SU-DHL-6 (cell line): ENCODE measurements around the gene RRP9.
A peak's percentile ranks its signal among the peaks of the same experiment; 100 is the strongest.

ENCODE experiments used
- H2AFZ ChIP-seq: fragments of 200-600 bp; sonication (generic); 2 replicates; pipeline ENCODE4 v1.6.1; 2014; ENCODE audit warnings: low read depth, mild to moderate bottlenecking, moderate library complexity, mixed read lengths, antibody characterized with exemption, low read length; ENCODE audit not compliant: severe bottlenecking
- H3F3A ChIP-seq: fragments of 200-600 bp; shearing (Covaris generic); 2 replicates; pipeline ENCODE4 v1.6.0; 2016; ENCODE audit warnings: antibody characterized with exemption, mild to moderate bottlenecking; ENCODE audit not compliant: insufficient read depth
- H3K27ac ChIP-seq: fragments of 200-600 bp; sonication (generic); 2 replicates; pipeline ENCODE4 v1.5.1; 2016; ENCODE audit warnings: low read depth, mild to moderate bottlenecking, low read length, moderate library complexity, mixed read lengths
- H3K27me3 ChIP-seq: fragments of 200-600 bp; sonication (generic), shearing (Covaris generic); 2 replicates; pipeline ENCODE4 v1.6.0; 2014; ENCODE audit warnings: mild to moderate bottlenecking, low read length
- H3K36me3 ChIP-seq: fragments of 200-600 bp; sonication (generic); 2 replicates; pipeline ENCODE4 v1.6.1; 2014; ENCODE audit warnings: mild to moderate bottlenecking, low read length, mixed read lengths
- H3K4me2 ChIP-seq: fragments of 300-600, 200-600 bp; shearing (Covaris generic), sonication (generic); 2 replicates; pipeline ENCODE4 v1.6.0; 2014; ENCODE audit warnings: low read length, low read depth, mild to moderate bottlenecking; ENCODE audit not compliant: poor library complexity, severe bottlenecking
- H3K4me3 ChIP-seq: fragments of 200-600 bp; sonication (generic); 2 replicates; pipeline ENCODE4 v1.5.1; 2014; ENCODE audit warnings: antibody characterized with exemption, low read length, mild to moderate bottlenecking, mixed read lengths; ENCODE audit not compliant: insufficient read depth, poor library complexity, severe bottlenecking
- H3K79me2 ChIP-seq: fragments of 200-600 bp; sonication (generic); 2 replicates; pipeline ENCODE4 v1.6.1; 2014; ENCODE audit warnings: mild to moderate bottlenecking, low read length, moderate library complexity; ENCODE audit not compliant: insufficient read depth
- H3K9ac ChIP-seq: fragments of 200-600 bp; sonication (generic); 2 replicates; pipeline ENCODE4 v1.7.0; 2014; ENCODE audit warnings: mild to moderate bottlenecking, low read length
- H3K9me2 ChIP-seq: fragments of 200-600 bp; sonication (generic); replicated peaks from 2 replicates; pipeline ENCODE4 v1.6.1; 2014; ENCODE audit warnings: low read length; ENCODE audit not compliant: insufficient read depth
- H3K9me3 ChIP-seq: fragments of 200-600 bp; sonication (generic); 2 replicates; pipeline ENCODE4 v1.6.1; 2014; ENCODE audit warnings: low read length, mixed read lengths; ENCODE audit not compliant: insufficient read depth
- H4K20me1 ChIP-seq: fragments of 200-600 bp; sonication (generic); 2 replicates; pipeline ENCODE4 v1.6.1; 2014; ENCODE audit warnings: low read depth, mild to moderate bottlenecking, antibody characterized with exemption, low read length, moderate library complexity, mixed read lengths
- CTCF ChIP-seq: fragments of 200-600 bp; sonication (generic); IDR thresholded peaks from one replicate; pipeline ENCODE4 v1.5.1; 2017; ENCODE audit warnings: antibody characterized with exemption, mild to moderate bottlenecking, low read length, moderate library complexity; ENCODE audit not compliant: insufficient read depth, poor library complexity, severe bottlenecking
- EZH2phosphoT487 ChIP-seq: fragments of 200-600 bp; sonication (generic), shearing (Covaris generic); conservative IDR thresholded peaks from 2 replicates; pipeline ENCODE4 v1.6.1; 2018; ENCODE audit warnings: mild to moderate bottlenecking, antibody characterized with exemption, low read length, moderate library complexity, mixed read lengths

Gene RRP9

GRCh38 chr3:51944451-51945021 is 2.8 kb upstream of the RRP9 start:
- Histone ChIP-seq H3K4me3 (no peak overlapping the region), H3K27me3 (no peaks in the 10 kb centered on the region), H3F3A (no peaks in the 10 kb centered on the region)

GRCh38 chr3:51943451-51944391 is 2.0 kb upstream of the RRP9 start:
- H3K27me3 ChIP-seq, result no peaks in the 10 kb centered on the region
- H4K20me1 ChIP-seq, result no peaks in the 10 kb centered on the region
- no peaks in the 10 kb centered on the region for H3K36me3 ChIP-seq
- no peak overlapping the region for H3K27ac ChIP-seq
- TF ChIP-seq EZH2phosphoT487 (no peak), CTCF (no peak)
- no peaks in the 10 kb centered on the region for H3K9me3 ChIP-seq
- H3K4me2 ChIP-seq, result no peak overlapping the region
- H3K4me3 ChIP-seq, result no peak overlapping the region
- no peak overlapping the region for H3K9ac ChIP-seq
- H2AFZ ChIP-seq, result no peak overlapping the region
- no peaks in the 10 kb centered on the region for H3K9me2 ChIP-seq
- H3K79me2 ChIP-seq, result peaks cover 24% of the 10 kb centered on the region
- H3F3A ChIP-seq, result no peaks in the 10 kb centered on the region

More at GRCh38 chr3:51944451-51945021, 2.8 kb upstream of the RRP9 start:
- TF ChIP-seq EZH2phosphoT487, result no peak
- no peak for TF ChIP-seq CTCF
- Histone ChIP-seq H2AFZ (no peak overlapping the region), H3K9ac (no peak overlapping the region), H3K36me3 (no peaks in the 10 kb centered on the region), H3K27ac (no peak overlapping the region), H3K9me3 (no peaks in the 10 kb centered on the region), H3K79me2 (peaks cover 20% of the 10 kb centered on the region), H4K20me1 (no peaks in the 10 kb centered on the region), H3K9me2 (no peaks in the 10 kb centered on the region), H3K4me2 (no peak overlapping the region)

DNA sequence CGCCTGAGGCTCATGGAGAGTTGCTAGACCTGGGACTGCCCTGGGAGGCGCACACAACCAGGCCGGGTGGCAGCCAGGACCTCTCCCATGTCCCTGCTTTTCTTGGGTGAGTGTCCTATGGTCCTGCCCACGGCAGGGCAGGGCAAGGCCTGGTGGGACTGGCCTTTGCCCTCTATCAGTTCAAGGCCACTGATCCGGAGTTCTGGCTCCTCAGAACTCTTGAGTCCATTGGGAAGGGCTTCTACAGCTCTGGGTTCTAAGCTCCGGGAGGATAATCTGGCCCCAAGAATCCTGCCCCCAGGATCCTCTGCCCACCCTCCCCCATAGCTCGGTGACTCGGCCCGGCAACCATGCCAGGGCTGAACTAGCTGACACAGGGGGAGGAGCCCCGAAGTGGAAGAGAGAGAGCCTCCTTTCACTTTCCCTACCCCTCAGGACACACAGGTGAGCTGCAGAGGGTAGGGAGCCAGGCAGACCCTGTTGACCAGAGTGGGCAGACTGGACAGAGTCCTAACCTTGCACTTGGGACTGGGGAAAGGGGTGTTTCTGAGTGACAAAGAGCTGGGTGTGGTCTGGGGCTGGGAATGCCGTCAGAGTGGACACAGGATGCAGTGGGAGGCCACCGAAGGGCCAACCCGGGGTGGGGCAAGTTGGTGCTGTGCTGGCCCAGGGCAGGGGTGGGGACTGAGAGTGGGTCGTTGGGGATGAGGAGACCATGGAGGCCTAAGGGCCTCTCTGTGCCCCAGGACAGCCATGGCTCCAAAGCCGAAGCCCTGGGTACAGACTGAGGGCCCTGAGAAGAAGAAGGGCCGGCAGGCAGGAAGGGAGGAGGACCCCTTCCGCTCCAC is 1.1 kb upstream of the RRP9 start:
- Histone ChIP-seq H3K4me3 (peak overlapping the region; percentile 49), H3K4me2 (peak overlapping the region; percentile 60), H3K79me2 (peaks cover 24% of the 10 kb centered on the region), H3K9me2 (no peaks in the 10 kb centered on the region), H3K9me3 (no peaks in the 10 kb centered on the region), H3K27ac (no peak overlapping the region), H2AFZ (peak overlapping the region; percentile 93), H3K36me3 (no peaks in the 10 kb centered on the region), H3K27me3 (no peaks in the 10 kb centered on the region), H4K20me1 (no peaks in the 10 kb centered on the region), H3F3A (no peaks in the 10 kb centered on the region), H3K9ac (peak overlapping the region; percentile 66)
- no peak for TF ChIP-seq CTCF
